OCI-LY1 (cell line): Measurements from ENCODE around the gene MEA1.

Source experiments
- H2AFZ ChIP-seq: fragments of 200-600 bp; sonication (generic), shearing (Covaris generic); 2 replicates; pipeline ENCODE4 v1.6.0; 2014; ENCODE audit warnings: antibody characterized with exemption, mild to moderate bottlenecking, low read length
- H3F3A ChIP-seq: fragments of 200-600 bp; sonication (generic), shearing (Covaris generic); 2 replicates; pipeline ENCODE4 v1.6.0; 2014; ENCODE audit warnings: mild to moderate bottlenecking, antibody characterized with exemption, low read length, moderate library complexity; ENCODE audit not compliant: insufficient read depth
- H3K27ac ChIP-seq: fragments of 200-600 bp; sonication (generic); 2 replicates; pipeline ENCODE4 v1.5.1; 2014; ENCODE audit warnings: low read length, mixed run types, mild to moderate bottlenecking, low read depth; ENCODE audit not compliant: poor library complexity, severe bottlenecking
- H3K27me3 ChIP-seq: fragments of 200-600 bp; sonication (generic); 2 replicates; pipeline ENCODE4 v1.6.0; 2014; ENCODE audit warnings: antibody characterized with exemption, mild to moderate bottlenecking, low read length, moderate library complexity; ENCODE audit not compliant: insufficient read depth
- H3K36me3 ChIP-seq: fragments of 200-600 bp; sonication (generic); 2 replicates; pipeline ENCODE4 v1.6.1; 2014; ENCODE audit warnings: mild to moderate bottlenecking, antibody characterized with exemption, low read length, moderate library complexity, mixed read lengths; ENCODE audit not compliant: insufficient read depth
- H3K4me1 ChIP-seq: fragments of 200-600 bp; sonication (generic); 2 replicates; pipeline ENCODE4 v1.5.1; 2014; ENCODE audit warnings: mild to moderate bottlenecking, low read length, moderate library complexity; ENCODE audit not compliant: insufficient read depth, severe bottlenecking
- H3K4me2 ChIP-seq: fragments of 200-600 bp; sonication (generic), shearing (Covaris generic); 2 replicates; pipeline ENCODE4 v1.6.1; 2014; ENCODE audit warnings: low read length
- H3K4me3 ChIP-seq: fragments of 200-600 bp; sonication (generic); 2 replicates; pipeline ENCODE4 v1.5.1; 2014; ENCODE audit warnings: low read length, low read depth, mild to moderate bottlenecking, mixed read lengths; ENCODE audit not compliant: poor library complexity, severe bottlenecking
- H3K79me2 ChIP-seq: fragments of 200-600 bp; shearing (Covaris generic); 2 replicates; pipeline ENCODE4 v1.6.1; 2016; ENCODE audit warnings: mixed run types, low read length, mixed read lengths; ENCODE audit not compliant: insufficient read depth
- H3K9ac ChIP-seq: fragments of 200-600 bp; sonication (generic), shearing (Covaris generic); 2 replicates; pipeline ENCODE4 v1.6.1; 2014; ENCODE audit warnings: mild to moderate bottlenecking, low read length, mixed read lengths
- H3K9me2 ChIP-seq: fragments of 200-600 bp; sonication (generic), shearing (Covaris generic); 2 replicates; pipeline ENCODE4 v1.6.1; 2014; ENCODE audit warnings: low read depth, mild to moderate bottlenecking, low read length, mixed read lengths
- H3K9me3 ChIP-seq: fragments of 200-600 bp; shearing (Covaris generic); 2 replicates; pipeline ENCODE4 v1.6.1; 2014; ENCODE audit warnings: low read length, mixed read lengths
- H4K20me1 ChIP-seq: fragments of 200-600 bp; sonication (generic), shearing (Covaris generic); 2 replicates; pipeline ENCODE4 v1.6.0; 2016; ENCODE audit warnings: mild to moderate bottlenecking, low read length; ENCODE audit not compliant: insufficient read depth
- CTCF ChIP-seq: fragments of 200-600 bp; sonication (generic), shearing (Covaris generic); IDR thresholded peaks from 2 replicates; pipeline ENCODE4 v1.5.1; 2017; ENCODE audit warnings: mild to moderate bottlenecking, antibody characterized with exemption, low read length, moderate library complexity, mixed read lengths
- EZH2 ChIP-seq: fragments of 200-600 bp; sonication (generic), shearing (Covaris generic); IDR thresholded peaks from 2 replicates; pipeline ENCODE4 v1.8.0; 2017; ENCODE audit warnings: borderline replicate concordance, mixed run types, mild to moderate bottlenecking, antibody characterized with exemption, low read length, moderate library complexity, mixed read lengths

The MEA1 gene

GRCh38 chr6:43035495-43036194 lies 21.9 kb upstream of the MEA1 start:
- Histone ChIP-seq H3K9me2 (no peaks in the 10 kb centered on the region), H3K36me3 (peaks cover 68% of the 10 kb centered on the region), H3K9ac (no peak overlapping the region), H3K27ac (no peak overlapping the region), H3K4me3 (no peak overlapping the region), H2AFZ (no peak overlapping the region), H3K27me3 (no peaks in the 10 kb centered on the region), H3F3A (no peaks in the 10 kb centered on the region), H4K20me1 (no peaks in the 10 kb centered on the region), H3K4me2 (no peak overlapping the region), H3K79me2 (no peaks in the 10 kb centered on the region), H3K9me3 (no peaks in the 10 kb centered on the region), H3K4me1 (no peaks in the 10 kb centered on the region)
- TF ChIP-seq EZH2 (no peak), CTCF (no peak)

GRCh38 chr6:43034190-43034525 lies 20.4 kb upstream of the MEA1 start:
- H3F3A ChIP-seq = no peaks in the 10 kb centered on the region
- no peak overlapping the region for H2AFZ ChIP-seq
- TF ChIP-seq EZH2 (no peak), CTCF (no peak)
- peaks cover 71% of the 10 kb centered on the region for H3K36me3 ChIP-seq
- H3K9me3 ChIP-seq = no peaks in the 10 kb centered on the region
- H3K4me3 ChIP-seq = no peak overlapping the region
- H3K27me3 ChIP-seq = no peaks in the 10 kb centered on the region
- no peaks in the 10 kb centered on the region for H3K9me2 ChIP-seq
- no peak overlapping the region for H3K9ac ChIP-seq
- no peak overlapping the region for H3K27ac ChIP-seq
- no peak overlapping the region for H3K4me2 ChIP-seq
- H3K4me1 ChIP-seq = no peaks in the 10 kb centered on the region
- H3K79me2 ChIP-seq = no peaks in the 10 kb centered on the region
- H4K20me1 ChIP-seq = no peaks in the 10 kb centered on the region

GRCh38 chr6:43033496-43034189 lies 19.9 kb upstream of the MEA1 start:
- no peak overlapping the region for H3K27ac ChIP-seq
- no peaks in the 10 kb centered on the region for H3K4me1 ChIP-seq
- no peak overlapping the region for H3K4me2 ChIP-seq
- no peaks in the 10 kb centered on the region for H3F3A ChIP-seq
- H4K20me1 ChIP-seq = no peaks in the 10 kb centered on the region
- no peaks in the 10 kb centered on the region for H3K9me3 ChIP-seq
- TF ChIP-seq EZH2 = no peak
- TF ChIP-seq CTCF = no peak
- peaks cover 75% of the 10 kb centered on the region for H3K36me3 ChIP-seq
- no peaks in the 10 kb centered on the region for H3K27me3 ChIP-seq
- no peaks in the 10 kb centered on the region for H3K9me2 ChIP-seq
- no peak overlapping the region for H3K4me3 ChIP-seq
- H2AFZ ChIP-seq = no peak overlapping the region
- H3K79me2 ChIP-seq = no peaks in the 10 kb centered on the region
- no peak overlapping the region for H3K9ac ChIP-seq
